ENCODE results near the gene MOGAT2.
"Not testable (repeated sequence)": the region's sequence is repeated elsewhere in the genome, so short reads cannot be mapped to it uniquely, and the experiment has no call there.

Gene MOGAT2

DNA sequence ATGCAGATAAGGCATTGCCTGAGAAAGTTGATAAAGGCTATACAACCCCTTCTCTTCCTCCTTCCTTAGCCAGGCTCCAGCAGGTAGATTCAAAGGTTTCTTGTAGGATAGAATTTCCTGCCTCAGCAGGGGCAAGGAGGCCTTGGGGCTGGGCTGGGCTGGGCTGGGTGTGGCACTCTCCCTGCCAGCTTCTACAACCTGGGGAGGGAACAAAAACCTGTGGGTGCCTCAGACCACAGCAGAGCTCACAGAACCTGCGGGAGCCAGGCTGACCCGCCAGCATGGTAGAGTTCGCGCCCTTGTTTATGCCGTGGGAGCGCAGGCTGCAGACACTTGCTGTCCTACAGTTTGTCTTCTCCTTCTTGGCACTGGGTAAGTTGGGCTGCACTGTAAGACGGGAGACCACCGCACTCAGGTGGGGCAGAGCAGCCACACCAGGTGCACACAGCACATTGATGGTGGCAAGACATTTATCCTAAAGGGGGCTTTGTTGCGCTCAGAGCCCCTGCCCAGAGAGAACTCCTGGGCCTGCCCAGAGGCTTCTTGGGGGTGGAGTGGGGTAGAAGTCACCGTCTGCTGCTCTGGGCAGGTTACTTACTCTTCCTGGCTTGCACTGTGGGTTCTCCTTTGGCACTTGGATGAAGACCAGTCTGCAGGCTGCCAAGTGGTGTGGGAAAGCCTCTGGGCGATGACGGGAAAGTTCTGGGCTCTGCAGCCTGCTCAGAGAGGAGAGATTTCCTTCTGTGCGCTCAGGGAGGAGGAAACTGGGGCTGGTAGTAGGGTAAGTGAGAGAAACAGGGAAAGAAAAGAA, at the start of gene MOGAT2:
Gene MOGAT2 (plus strand): TSS at position 231 of the 811 bp plus-strand sequence. CDS start 51 bp downstream, at position 282.
- Histone ChIP-seq H3K9me3 (ENCODE audit: low read length) (no peaks in the 10 kb centered on the region), H3K36me3 (ENCODE audit: insufficient read depth, low read length) (no peaks in the 10 kb centered on the region), H3K4me1 (ENCODE audit: insufficient read depth, low read length) (no peaks in the 10 kb centered on the region), H3K4me3 (ENCODE audit: low read depth in 1 of 2, low read length in 2 of 2) (no peak within 1 kb of the TSS), H3K27ac (ENCODE audit: low read depth, low read length) (no peak within 1 kb of the TSS), H3K27me3 (ENCODE audit: control insufficient read depth in 1 of 2, insufficient read depth in 2 of 2, low read length in 2 of 2) (no peaks in the 10 kb centered on the region), H3K9ac (ENCODE audit: low read length) (no peak within 1 kb of the TSS)

DNA sequence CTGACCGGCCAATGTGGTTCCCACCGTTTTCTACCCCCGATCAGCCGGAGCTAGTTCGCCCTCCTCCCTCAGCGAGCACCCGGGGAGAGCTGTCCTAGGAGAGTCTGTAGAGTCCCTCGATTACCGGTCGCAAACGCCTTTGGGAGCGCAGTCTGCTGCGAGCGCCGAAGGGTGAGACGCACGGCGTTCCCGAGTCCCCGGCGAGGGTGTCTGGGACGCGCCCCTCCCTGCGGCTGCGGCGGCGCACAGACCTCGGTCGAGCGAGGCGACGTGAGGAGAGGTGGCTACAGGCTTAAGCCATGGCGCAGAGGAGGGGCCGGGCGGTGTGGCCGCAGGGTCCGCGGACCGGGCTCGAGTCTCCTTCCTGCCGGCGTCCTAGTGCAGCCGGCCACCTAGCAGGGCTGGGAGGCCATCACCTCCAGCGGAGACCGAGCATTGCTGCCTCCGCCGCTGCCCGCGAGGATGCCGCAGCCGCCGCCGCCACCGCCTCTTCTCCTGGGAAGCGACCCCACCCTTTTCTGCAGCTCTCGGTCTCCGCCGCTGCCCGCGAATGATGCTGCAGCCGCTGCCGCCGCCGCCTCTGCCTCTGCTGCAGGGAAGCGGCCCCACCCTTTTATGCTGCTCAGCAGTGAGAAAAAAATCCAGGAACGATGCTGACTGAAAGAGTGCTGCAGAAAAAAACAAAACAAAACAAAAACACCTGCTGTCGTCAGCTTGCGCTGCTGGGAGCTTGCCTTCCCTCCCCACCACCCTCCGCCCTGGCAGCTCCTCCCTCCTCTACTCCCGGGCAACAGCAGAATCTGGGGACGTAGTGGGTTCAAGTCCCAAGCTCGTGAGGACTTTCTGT, 49.0 kb upstream of the MOGAT2 start, which contains the start of gene MAP6:
Gene MAP6 (minus strand): TSS at position 588 of the 847 bp plus-strand sequence. CDS start 669 bp downstream, outside the sequence.
- Histone ChIP-seq H3K4me1 (ENCODE audit: insufficient read depth, low read length) (no peaks in the 10 kb centered on the region), H3K27ac (ENCODE audit: low read depth, low read length) (peak within 1 kb of the TSS; percentile 48), H3K36me3 (ENCODE audit: insufficient read depth, low read length) (no peaks in the 10 kb centered on the region), H3K27me3 (ENCODE audit: control insufficient read depth in 1 of 2, insufficient read depth in 2 of 2, low read length in 2 of 2) (peaks cover 0 to 7% of the 10 kb centered on the region in 2 donors), H3K9ac (ENCODE audit: low read length) (no peak within 1 kb of the TSS), H3K9me3 (ENCODE audit: low read length) (no peaks in the 10 kb centered on the region), H3K4me3 (ENCODE audit: low read depth in 1 of 2, low read length in 2 of 2) (peak within 1 kb of the TSS; percentile 64 to 69)

DNA sequence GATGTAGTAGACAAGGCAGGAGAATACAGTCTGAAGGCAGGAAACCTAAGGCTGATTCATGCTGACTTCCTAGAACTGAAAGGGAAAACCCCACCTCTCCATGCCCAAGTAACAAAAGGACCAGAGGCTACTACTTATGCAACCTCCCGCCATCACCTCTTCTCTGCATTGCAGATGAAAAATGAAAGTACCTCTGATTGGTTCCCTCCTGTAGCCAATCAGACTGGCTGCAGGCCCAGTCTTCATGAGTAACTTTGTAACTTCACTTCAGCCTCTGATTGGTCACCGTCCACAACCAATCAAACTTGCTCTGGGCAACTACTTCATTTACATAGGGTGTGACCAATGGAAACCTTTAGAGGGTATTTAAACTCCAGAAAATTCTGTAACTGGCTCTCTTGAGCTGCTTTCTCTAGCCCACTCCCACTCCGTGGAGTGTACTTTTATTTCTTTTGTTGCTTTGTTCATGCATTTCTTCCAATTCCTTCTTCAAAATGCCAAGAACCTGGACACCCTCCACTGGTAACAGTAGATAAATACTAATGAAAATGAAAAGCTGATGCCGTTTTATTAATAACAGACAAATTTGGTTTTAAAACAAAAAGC, 43.6 kb upstream of the MOGAT2 start:
- Histone ChIP-seq H3K27me3 (ENCODE audit: control insufficient read depth in 1 of 2, insufficient read depth in 2 of 2, low read length in 2 of 2) (no peaks in the 10 kb centered on the region), H3K9ac (ENCODE audit: low read length) (no peak overlapping the region), H3K27ac (ENCODE audit: low read depth, low read length) (no peak overlapping the region), H3K36me3 (ENCODE audit: insufficient read depth, low read length) (no peaks in the 10 kb centered on the region), H3K4me1 (ENCODE audit: insufficient read depth, low read length) (no peaks in the 10 kb centered on the region), H3K9me3 (ENCODE audit: low read length) (no peaks in the 10 kb centered on the region), H3K4me3 (ENCODE audit: low read depth in 1 of 2, low read length in 2 of 2) (no peak overlapping the region)

DNA sequence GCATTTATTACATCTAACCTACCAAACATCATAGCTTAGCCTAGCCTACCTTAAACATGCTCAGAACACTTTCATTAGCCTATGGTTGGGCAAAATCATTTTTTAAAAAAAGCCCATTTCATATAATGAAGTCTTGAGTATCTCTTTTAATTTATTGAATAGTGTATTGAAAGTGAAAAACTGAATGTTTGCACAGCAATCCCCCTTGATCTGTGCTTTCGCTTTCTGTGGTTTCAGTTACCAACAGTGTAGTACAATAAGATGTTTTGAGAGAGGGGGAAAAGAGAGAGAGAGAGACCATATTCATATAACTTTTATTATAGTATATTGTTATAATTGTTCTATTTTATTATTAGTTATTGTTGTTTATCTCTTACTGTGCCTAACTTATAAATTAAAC, 40.4 kb upstream of the MOGAT2 start:
- H3K27me3 ChIP-seq (ENCODE audit: control insufficient read depth in 1 of 2, insufficient read depth in 2 of 2, low read length in 2 of 2): no peaks in the 10 kb centered on the region
- H3K36me3 ChIP-seq (ENCODE audit: insufficient read depth, low read length): no peaks in the 10 kb centered on the region
- H3K27ac ChIP-seq (ENCODE audit: low read depth, low read length): no peak overlapping the region
- no peak overlapping the region for H3K9ac ChIP-seq (ENCODE audit: low read length)
- no peaks in the 10 kb centered on the region for H3K9me3 ChIP-seq (ENCODE audit: low read length)
- no peaks in the 10 kb centered on the region for H3K4me1 ChIP-seq (ENCODE audit: insufficient read depth, low read length)
- H3K4me3 ChIP-seq (ENCODE audit: low read depth in 1 of 2, low read length in 2 of 2): no peak overlapping the region

DNA sequence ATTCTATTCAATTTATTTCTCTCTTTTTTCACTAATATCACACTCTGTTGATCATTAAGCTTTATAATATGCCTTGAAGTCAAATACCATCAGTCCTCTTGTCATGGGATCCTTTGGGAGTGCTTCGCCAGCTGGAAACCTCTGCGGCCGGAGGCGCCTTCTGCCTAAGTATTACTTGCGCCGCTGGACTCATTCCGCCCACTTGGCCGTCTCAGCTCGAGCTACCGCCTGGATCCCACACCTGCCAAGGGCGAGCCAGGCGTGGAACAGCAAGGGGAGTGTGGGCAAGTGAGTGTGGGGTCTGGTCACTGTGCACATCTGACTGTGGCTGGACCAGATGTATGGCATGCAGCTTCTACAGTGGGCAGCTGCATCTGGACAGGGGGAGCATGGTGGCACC, 39.7 kb upstream of the MOGAT2 start:
- H3K27me3 ChIP-seq (ENCODE audit: control insufficient read depth in 1 of 2, insufficient read depth in 2 of 2, low read length in 2 of 2): no peaks in the 10 kb centered on the region
- no peaks in the 10 kb centered on the region for H3K9me3 ChIP-seq (ENCODE audit: low read length)
- no peak overlapping the region for H3K27ac ChIP-seq (ENCODE audit: low read depth, low read length)
- no peaks in the 10 kb centered on the region for H3K4me1 ChIP-seq (ENCODE audit: insufficient read depth, low read length)
- H3K36me3 ChIP-seq (ENCODE audit: insufficient read depth, low read length): no peaks in the 10 kb centered on the region
- no peak overlapping the region for H3K9ac ChIP-seq (ENCODE audit: low read length)
- H3K4me3 ChIP-seq (ENCODE audit: low read depth in 1 of 2, low read length in 2 of 2): no peak overlapping the region

DNA sequence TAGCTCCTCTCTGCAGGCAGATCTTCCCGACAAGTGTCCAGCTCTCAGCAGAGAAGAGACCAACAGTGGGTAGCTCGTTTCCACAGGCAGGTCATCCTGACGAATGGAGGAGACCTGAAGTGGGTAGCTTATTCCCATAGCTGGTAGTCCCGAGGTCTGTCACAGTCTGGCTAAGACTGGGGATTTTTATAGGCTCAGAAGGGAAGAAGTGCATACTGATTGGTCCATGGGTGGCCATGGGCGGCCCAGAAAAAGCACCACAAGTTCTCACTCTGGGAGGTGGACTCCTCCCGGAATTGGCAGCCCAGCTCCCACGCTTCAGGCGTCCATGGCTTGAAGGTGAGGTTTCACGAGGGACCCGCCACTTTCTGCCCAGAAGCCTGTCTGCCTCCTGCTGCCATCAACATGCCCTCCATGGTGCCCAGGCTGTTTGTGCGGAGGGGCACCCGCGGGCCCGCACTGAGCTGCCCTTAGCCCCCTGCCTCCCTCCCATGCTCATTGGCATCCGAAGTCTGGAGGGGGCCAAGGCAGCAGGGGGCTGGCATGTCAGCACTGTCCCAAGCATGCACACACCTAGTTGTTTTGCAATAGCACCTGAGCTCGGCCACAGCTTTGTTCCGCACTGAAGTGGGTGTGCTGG, 38.9 kb upstream of the MOGAT2 start:
- no peak overlapping the region for H3K4me3 ChIP-seq (ENCODE audit: low read depth in 1 of 2, low read length in 2 of 2)
- H3K27ac ChIP-seq (ENCODE audit: low read depth, low read length): no peak overlapping the region
- no peaks in the 10 kb centered on the region for H3K4me1 ChIP-seq (ENCODE audit: insufficient read depth, low read length)
- H3K27me3 ChIP-seq (ENCODE audit: control insufficient read depth in 1 of 2, insufficient read depth in 2 of 2, low read length in 2 of 2): no peaks in the 10 kb centered on the region
- no peak overlapping the region for H3K9ac ChIP-seq (ENCODE audit: low read length)
- no peaks in the 10 kb centered on the region for H3K36me3 ChIP-seq (ENCODE audit: insufficient read depth, low read length)
- H3K9me3 ChIP-seq (ENCODE audit: low read length): no peaks in the 10 kb centered on the region

DNA sequence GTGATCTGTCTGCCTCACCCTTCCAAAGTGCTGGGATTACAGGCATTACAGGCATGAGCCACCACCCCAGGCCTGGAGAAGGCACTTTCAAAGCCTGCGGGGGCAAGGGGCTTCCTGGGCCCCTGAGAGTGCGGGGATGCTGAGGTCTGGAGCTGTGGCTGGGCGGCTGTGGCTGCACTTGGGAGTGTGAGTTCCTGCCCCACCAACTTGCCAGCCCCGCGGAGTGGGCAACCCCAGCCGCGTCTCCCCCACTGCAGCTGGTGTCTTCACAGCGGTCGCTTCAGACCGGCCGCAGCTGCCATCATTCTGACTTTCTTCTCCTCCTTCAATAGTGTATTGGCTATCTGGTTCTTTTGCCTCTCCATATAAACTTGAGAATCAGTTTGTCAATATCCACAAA, 38.1 kb upstream of the MOGAT2 start:
- H3K9ac ChIP-seq (ENCODE audit: low read length): no peak overlapping the region
- H3K36me3 ChIP-seq (ENCODE audit: insufficient read depth, low read length): no peaks in the 10 kb centered on the region
- no peaks in the 10 kb centered on the region for H3K27me3 ChIP-seq (ENCODE audit: control insufficient read depth in 1 of 2, insufficient read depth in 2 of 2, low read length in 2 of 2)
- H3K9me3 ChIP-seq (ENCODE audit: low read length): no peaks in the 10 kb centered on the region
- no peak overlapping the region for H3K4me3 ChIP-seq (ENCODE audit: low read depth in 1 of 2, low read length in 2 of 2)
- H3K27ac ChIP-seq (ENCODE audit: low read depth, low read length): no peak overlapping the region
- H3K4me1 ChIP-seq (ENCODE audit: insufficient read depth, low read length): no peaks in the 10 kb centered on the region

DNA sequence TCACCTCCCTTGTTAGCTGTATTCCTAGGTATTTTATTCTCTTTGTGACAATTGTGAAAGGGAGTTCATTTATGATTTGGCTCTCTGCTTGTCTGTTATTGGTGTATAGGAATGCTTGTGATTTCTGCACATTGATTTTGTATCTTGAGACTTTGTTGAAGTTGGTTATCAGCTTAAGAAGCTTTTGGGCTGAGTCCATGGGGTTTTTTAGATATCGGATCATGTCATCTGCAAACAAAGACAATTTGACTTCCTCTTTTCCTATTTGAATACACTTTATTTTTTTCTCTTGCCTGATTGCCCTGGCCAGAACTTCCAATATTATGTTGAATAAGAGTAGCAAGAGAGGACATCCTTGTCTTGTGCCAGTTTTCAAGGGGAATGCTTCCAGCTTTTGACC, 33.8 kb upstream of the MOGAT2 start:
- H3K27ac ChIP-seq (ENCODE audit: low read depth, low read length); H3K27me3 ChIP-seq (ENCODE audit: control insufficient read depth in 1 of 2, insufficient read depth in 2 of 2, low read length in 2 of 2); H3K36me3 ChIP-seq (ENCODE audit: insufficient read depth, low read length); H3K9ac ChIP-seq (ENCODE audit: low read length); H3K4me3 ChIP-seq (ENCODE audit: low read depth in 1 of 2, low read length in 2 of 2); H3K9me3 ChIP-seq (ENCODE audit: low read length); H3K4me1 ChIP-seq (ENCODE audit: insufficient read depth, low read length): not testable (repeated sequence)

DNA sequence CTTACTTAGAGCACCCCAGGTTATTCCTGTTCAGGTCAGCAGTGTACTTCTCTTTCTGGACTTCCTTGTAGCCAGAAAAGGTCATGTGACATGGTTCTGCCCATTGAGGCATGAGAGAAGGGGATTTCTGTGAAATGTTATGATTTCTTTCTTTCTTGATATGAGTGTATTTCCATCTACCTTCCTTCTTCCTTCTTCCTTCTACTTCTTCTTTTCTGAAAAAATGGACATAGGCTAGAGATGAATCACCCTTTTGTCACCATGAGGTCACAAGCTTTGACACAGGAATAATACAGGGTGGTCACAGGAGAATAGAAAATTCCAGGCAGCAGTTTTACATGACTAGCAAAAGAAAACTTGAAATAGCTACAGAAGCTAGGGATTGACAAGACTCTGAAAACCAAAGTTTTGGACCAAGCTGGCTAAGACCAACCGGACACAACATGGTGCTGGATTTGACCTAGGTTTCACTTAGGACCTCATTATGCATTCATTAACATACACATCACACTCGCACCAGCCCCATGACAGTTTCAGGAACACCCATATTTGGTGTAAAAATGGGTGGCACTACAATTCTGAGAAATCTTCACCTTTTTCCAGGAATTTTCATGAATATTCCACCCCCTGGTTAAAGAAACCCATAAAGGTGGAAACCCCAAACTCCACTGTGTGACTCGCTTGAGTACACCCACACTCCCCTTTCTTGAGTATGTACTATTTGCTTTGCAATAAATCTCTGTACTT, 27.6 kb upstream of the MOGAT2 start:
- H3K27me3 ChIP-seq (ENCODE audit: control insufficient read depth in 1 of 2, insufficient read depth in 2 of 2, low read length in 2 of 2): no peaks in the 10 kb centered on the region
- H3K9me3 ChIP-seq (ENCODE audit: low read length): no peaks in the 10 kb centered on the region
- H3K4me3 ChIP-seq (ENCODE audit: low read depth in 1 of 2, low read length in 2 of 2): no peak overlapping the region
- H3K36me3 ChIP-seq (ENCODE audit: insufficient read depth, low read length): no peaks in the 10 kb centered on the region
- no peak overlapping the region for H3K9ac ChIP-seq (ENCODE audit: low read length)
- H3K4me1 ChIP-seq (ENCODE audit: insufficient read depth, low read length): no peaks in the 10 kb centered on the region
- no peak overlapping the region for H3K27ac ChIP-seq (ENCODE audit: low read depth, low read length)

DNA sequence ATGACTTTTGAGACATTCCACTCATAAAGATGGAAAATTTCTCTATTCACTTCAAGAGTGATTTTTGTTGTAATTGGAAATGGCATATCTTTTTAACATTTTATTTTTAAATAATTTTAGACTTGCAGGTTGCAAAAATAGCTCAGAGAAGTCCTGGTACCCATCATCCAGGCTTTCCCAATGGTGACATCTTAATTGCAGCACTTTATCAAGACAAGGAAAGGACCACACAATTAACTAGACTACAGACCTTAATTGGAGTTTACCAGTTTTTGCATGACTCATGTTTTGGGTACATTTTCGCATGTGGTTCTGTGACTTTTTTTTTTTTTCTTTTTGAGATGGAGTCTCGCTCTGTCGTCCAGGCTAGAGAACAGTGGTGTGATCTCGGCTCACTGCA, 25.8 kb upstream of the MOGAT2 start:
- H3K9ac ChIP-seq (ENCODE audit: low read length): no peak overlapping the region
- no peaks in the 10 kb centered on the region for H3K4me1 ChIP-seq (ENCODE audit: insufficient read depth, low read length)
- no peak overlapping the region for H3K4me3 ChIP-seq (ENCODE audit: low read depth in 1 of 2, low read length in 2 of 2)
- H3K27ac ChIP-seq (ENCODE audit: low read depth, low read length): no peak overlapping the region
- no peaks in the 10 kb centered on the region for H3K36me3 ChIP-seq (ENCODE audit: insufficient read depth, low read length)
- H3K27me3 ChIP-seq (ENCODE audit: control insufficient read depth in 1 of 2, insufficient read depth in 2 of 2, low read length in 2 of 2): no peaks in the 10 kb centered on the region
- H3K9me3 ChIP-seq (ENCODE audit: low read length): no peaks in the 10 kb centered on the region

Measured in muscle layer of colon (tissue), 2 donors.